GM18868 (cell line): ENCODE results near the gene BBC3.
A peak's percentile ranks its signal among the peaks of the same experiment; 100 is the strongest.

Experiments
- ATAC-seq: cut with Tn5 transposase; IDR thresholded peaks from one replicate; pipeline ENCODE4 v1.9.1; 2021; ENCODE audit warnings: mild to moderate bottlenecking, moderate library complexity; ENCODE audit not compliant: unreplicated experiment

Gene BBC3

DNA sequence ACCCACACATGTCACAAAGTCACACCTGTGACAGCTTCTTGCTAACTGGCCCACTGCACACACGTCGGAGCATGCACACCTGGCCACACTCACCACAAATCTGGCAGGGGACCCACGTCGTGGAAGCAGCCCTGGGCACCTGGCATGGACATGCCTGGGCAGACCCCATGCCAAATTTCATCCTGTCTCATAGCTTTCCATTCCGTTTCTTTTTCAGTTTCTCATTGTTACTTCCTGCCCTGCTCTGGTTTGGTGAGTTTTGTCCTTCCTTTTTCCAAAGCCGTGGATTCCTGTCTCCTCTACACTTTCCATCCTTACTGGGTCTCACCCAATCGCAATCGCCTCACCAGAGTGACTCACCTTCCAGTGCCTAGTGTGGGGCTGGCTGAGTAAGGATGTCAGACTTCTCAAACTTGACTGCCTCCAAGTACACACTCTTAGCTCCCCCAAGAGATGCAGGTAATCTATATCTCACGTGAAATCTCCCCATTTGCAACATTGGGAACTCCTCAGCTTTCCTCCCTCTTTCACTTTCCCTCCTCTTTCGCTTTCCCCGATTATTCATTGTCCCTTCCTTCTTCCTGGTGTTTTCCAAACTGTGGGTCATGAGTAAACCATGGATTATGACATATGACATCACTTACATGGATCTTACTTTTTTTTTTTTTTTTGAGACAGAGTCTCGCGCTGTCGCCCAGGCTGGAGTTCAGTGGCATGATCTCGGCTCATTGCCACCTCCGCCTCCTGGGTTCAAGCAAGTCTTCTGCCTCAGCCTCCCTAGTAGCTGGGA lies 1.6 kb upstream of the BBC3 start:
- no peak for ATAC-seq

DNA sequence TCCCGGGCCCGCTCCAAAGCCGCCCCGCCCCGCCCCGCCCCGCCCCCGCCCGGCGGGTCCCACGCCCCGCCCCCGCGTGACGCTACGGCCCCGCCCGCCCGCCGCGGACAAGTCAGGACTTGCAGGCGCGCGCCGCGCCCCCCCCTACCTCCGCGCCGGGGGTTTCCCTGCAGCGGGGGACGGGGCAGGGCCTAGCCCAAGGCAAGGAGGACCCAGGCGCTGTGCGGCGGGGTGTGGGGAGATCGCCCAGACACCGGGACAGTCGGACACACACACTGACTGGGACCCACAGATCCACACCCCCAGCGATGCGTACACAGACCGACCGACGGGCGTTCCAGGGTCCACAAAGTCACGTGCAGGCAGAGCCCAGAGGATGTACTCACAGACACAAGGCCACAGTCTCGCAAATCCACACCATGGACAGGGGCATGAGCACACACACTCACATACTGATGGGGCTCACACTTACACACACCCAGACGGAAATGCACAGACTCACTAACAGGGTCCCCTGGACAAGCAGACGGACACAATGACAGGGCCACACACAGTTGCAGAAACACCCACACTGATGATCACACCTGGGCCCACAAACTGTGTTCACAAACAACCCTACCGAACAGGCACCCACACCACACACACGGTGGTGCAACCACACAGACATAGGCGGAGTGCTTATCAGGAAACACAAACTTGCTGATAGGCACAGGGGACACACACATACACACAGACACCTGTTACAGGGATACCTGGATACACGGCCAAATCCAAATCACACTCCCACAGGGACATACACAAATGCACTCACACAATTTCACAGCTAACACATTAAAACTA lies 436 bp upstream of the BBC3 start:
- ATAC-seq, result peak; percentile 43

DNA sequence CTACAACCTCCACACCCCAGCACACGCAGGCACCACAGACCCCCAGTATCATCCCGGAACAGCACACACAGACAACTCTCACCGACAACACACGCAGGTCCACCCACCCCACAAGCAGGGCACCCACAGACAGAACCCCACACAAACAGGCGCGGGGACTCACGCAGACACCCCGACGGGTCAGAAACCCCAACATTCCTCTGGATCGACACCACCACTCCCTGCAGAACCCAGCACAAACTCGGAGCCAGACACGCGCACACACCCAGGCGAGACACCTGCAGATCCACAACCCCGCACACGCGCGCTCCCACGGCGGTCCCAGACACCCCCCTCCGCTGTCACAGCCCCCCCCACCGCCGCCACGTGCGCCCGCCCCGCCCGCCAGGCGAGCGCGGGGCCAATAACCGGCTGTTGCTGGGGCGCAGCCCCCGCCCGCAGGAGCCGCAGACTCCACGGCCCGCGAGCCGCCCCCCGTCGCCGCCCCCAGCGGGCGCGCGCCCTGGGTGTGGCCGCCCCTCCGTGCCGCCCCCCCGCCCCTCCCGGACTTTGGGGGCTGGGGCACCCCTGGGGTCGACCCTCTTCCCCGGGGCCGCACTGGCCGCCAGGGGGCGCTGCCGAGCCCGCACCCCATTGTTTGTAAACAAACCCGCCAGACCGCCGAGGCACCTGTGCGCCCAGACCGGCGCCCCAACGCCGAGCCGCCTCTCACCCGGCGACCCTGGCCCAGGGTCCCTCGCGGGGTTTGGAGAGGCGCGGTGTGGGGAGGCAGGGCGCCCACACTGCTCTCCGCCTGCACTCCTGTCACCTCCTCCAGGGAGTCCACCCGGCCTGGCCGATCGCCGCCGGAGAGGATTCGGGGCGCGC lies 712 bp downstream of the BBC3 start:
- ATAC-seq, result no peak

DNA sequence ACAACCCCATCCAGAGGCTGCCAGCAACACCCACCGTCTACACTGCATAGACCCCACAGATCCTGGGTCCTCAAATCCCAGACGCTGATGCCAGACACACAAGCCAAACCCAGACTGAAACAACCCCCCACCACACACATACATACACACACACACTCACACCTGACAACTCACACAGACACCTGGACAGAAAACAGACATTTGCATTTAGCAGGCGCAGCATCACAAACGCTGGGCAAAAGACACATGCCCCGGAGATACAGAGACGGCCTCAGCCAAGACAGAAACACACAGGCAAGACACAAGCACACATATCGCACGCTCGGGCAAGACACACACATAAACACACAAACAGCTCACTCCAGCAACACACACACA lies 1.3 kb downstream of the BBC3 start:
- ATAC-seq, result no peak

DNA sequence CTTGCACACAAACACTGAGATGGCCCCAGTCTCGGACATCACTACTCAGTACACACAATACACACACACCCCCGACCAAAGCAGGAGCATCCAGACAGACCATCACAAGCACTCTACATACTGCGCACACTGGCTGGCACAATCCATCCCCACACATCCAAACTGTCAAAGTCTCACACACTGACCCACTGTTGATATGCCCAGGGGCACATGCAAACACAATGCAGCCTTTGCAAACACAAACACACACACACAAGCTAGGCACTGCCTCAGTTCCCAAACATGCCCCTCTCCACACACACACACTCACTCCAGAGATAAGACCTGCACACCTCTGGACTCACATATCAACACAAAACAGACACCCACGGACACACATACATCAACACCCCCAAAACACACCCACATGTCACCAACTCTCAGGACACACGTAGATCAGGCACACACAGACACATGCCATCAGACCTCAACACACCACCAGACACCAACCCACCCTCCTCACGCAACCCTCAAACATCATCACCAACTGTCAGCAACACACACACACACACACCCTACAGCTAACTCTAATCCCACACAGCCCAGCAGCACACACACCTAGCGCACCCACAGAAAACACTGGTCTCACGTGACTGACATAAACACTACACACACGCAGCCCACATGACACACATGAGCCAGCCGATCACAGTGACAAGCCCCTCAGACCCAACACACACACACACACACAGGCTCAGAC lies 1.9 kb downstream of the BBC3 start:
- no peak for ATAC-seq

DNA sequence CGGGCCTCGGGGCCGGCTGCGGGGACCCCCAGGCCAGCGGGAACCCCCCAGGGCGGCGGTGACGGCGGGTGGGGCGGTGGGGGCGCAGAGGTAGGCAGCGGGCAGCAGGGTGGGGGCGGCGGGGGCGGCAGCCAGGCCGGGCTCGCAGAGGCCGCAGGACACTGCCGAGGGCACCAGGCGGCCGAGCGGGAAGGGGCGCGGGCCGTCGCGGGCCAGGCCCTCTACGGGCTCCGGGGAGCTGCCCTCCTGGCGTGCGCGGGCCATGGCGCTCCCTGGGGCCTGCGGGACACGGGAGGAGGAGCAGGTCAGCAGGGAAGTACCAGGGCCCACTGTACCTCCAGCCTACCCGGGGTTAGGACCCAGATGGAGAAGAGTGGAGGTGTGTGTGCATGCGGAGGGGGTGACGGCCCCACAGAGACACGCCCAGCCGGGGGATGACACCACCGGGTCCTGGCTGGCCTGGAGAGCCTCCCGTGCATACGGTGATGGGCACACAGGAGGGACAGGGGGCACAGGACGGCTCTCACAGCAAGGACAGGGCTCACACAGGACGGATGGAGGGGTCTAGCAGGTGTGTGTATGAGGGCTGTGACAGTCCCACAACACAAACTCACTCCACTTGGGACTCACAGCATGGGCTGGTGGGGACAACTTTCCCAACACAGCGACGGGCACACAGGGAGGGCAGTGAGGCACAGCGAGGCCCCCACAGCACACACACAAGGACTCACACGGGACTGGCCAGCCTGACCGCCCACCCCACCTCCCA lies 2.6 kb downstream of the BBC3 start:
- ATAC-seq, result no peak

DNA sequence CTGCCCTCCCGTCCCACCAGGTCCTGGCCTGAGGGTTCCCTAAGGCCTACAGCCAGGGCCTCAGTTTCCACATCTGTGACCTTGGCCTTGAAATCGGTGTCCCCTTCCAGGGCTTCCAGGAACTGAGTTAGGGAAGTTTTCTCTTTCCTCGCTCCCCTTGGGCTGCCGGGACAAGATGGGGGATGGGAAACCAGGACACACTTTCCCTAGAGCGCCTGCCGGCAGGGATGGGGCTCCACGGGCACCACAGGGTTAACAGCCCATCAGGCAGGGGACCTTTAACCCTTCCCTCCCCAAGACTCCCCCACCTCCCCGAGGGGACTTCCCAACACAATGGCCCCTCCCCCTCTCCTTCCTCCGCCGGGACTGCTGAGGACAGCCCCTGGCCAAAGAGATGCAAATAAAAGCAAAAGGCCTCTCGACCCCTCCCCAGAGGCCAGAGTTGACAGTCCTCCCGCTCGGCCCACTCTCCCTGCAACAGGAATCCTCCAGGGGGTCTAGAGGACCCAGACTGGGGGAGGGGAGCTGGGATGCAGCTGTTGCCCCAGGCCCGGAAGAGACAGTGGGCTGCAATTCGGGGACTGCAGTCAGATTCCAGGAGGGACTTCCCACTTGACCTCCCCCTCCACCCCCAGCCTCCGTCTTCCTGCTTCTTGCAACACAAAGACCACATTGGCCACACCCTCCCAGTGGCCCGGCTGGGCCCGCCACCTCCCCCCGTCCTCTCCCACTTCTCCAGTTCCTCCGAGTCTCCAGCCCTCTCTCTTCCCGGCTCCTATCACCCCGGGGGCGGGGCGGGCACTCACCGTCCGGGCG lies 3.4 kb downstream of the BBC3 start:
- no peak for ATAC-seq

DNA sequence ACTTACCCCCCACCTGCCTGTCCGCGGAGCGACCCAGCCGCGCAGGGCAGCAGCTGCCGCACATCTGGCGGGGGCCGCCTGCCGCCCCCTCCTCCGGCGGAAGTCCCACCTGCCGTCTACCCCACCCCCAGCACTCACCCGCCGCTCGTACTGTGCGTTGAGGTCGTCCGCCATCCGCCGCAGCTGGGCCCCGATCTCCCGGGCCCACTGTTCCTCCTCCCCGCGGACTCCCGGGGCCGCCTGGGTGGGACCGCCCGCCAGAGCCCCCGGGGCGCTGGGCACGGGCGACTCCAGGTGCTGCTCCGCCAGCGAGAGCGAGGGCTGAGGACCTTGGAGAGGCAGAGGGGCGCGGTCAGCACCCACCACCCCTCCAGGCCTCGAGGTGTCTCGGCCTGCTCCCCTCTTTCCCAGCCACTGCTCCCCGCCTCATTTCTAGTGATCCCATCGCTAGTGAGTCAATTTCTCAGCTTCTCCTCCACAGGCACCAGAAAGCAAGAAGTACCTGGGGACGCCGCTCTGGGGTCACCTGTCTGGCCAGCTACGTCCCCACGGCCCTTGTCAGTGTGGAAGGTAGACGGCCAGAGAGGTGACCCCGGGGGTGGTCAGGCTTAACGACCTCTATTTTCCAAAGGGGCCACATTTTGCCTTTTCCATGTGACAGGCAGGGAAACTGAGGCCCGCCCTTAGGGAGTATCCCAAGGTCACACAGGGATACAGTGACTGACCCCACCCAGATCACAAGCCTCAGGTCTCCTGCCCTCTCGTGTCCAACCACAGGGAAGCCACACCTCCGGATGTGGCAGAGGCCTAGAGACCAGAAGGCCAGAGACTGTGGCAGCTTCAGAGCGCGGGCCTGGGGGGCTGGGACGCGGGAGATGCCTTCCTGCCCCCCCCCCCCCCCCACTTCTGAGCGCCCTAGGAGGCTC lies 4.3 kb downstream of the BBC3 start:
- peak; percentile 1 for ATAC-seq

DNA sequence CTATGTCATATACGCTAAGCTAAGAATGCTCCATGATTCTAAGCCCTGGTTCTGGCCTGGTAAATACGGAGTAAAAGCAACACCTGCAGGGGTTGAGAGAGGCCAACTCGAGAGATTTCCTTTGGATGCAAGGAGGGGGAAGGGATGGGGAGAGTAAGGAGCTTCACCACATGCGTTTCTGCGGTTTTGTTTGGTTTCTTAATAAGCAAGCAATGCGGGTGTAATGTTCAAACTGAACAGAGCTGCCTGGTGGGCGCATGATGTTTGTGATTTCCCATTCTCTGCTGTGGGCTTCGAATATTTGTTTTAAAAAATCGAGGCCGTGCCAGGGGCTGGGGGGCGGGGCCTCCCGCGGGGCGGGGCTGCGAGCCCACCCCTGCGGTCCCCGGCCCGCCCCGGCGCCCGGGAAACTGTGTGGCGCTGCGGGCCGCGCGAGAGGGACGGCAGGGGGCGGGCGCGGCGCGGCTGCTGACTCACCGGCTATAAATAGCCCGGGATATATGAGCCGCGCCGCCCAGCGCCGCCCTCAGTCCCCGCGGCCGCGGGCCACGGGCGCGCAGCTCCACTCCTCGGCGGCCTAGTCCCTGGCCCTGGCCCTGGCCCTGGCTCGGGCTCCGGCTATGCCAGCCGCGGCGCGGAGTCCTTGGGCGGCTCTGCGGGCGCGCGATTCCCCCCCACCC lies 5.1 kb downstream of the BBC3 start:
- ATAC-seq, result peak; percentile 40

DNA sequence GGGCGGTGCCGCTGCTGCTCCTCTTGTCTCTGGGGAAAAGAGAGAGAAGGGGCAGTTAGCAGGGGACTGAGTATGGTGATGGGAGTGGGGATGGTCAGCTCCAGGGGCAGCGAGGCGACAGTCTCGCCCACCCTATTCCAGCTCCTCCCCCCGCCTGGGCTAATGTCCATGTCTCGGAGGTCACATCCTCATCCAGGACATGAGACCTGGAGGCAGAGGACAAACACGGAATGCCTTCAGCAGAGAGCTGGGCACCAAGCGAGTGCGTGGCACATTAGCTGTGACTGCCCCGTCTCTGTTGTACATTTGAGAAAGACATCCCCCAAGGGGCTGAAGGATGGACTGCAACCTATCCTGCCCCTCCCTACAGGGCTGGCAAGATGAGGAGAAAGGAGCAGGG lies 9.1 kb downstream of the BBC3 start:
- no peak for ATAC-seq

DNA sequence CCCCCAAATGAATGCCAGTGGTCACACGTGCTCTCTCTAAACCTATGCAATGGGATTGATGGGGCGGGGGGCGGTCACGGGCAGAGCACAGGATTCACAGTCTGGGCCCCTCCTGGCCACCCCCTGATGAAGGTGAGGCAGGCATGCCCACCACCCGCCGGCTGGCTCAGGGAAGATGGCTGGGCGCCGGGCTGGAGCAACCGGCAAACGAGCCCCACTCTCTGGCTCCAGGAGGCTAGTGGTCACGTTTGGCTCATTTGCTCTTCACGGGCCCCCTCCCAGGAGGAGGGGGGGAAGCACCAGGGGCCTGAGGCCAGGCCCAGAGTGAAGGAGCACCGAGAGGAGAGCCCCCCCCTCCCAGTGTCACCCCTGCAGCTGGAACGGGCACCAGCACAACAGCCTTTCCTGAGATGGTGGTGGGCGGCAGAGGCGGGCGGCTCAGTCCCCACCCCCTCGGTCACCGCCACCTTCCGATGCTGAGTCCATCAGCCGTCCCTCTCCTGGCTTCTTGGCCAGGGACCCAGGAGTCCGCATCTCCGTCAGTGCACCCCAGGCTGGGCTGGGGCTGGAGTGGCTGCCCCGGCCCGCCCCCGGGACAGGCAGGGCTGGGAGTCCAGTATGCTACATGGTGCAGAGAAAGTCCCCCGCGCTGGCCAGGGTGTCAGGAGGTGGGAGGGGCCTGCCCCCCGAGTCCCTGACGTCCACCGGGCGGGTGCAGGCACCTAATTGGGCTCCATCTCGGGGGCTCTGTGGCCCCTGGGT lies 9.7 kb downstream of the BBC3 start:
- ATAC-seq, result no peak

DNA sequence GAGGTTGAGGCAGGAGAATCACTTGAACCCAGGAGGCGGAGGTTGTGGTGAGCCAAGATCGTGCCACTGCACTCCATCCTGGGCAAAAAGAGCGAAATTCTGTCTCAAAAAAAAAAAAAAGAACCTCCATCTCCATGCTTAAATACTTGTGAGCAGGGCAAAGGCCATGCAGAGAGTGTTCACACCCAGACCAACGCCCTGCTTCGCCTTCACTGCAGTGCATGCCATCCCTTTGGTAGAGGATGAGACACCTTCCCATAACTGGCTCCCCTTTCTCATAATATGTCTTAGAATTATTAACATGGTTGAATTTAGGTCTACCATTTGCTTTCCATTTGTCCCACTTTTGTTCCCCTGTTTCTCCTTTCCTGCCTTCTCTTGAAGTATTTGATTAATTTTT lies 15.4 kb downstream of the BBC3 start:
- ATAC-seq, result no peak

DNA sequence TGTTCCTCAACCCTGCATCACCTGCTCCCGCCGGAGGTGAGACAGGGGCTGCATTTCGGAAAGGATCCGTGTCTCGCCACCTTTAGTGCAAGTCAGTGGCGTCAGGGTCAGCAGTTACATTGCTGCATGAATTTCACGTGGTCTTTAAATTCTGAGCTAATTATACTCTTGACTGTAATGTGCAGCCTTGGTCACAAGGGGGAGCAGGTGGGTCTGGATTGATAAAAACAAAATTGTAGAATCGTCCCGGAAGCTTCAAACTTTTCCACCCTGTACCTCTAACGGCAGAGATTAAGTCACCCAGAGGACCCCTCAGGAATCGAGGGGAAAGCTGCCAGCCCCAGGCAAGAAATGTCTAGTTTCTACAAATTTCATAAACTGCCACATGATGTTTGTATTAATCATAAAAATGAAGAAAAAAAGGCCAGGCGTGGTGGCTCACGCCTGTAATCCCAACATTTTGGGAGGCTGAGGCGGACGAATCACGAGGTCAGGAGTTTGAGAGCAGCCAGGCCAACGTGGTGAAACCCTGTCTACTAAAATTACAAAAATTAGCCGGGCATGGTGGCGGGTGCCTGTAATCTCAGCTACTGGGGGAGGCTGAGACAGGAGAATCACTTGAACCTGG lies 20.2 kb downstream of the BBC3 start:
- ATAC-seq, result no peak

DNA sequence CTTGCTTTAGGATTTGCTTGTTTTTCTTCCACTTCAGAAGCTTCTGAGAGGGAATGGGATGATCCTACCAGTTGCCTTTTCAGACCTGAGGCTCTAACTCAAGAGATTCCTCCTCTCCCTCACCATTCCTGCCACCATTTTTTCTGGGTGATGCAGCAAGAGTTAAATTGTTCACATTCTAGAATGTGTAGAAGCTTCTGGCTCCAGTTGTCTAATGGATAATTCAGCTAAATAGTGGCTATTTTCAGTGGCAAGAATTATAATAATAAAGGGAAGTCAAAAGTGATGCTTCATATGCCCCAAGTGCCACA lies 20.9 kb downstream of the BBC3 start:
- no peak for ATAC-seq

DNA sequence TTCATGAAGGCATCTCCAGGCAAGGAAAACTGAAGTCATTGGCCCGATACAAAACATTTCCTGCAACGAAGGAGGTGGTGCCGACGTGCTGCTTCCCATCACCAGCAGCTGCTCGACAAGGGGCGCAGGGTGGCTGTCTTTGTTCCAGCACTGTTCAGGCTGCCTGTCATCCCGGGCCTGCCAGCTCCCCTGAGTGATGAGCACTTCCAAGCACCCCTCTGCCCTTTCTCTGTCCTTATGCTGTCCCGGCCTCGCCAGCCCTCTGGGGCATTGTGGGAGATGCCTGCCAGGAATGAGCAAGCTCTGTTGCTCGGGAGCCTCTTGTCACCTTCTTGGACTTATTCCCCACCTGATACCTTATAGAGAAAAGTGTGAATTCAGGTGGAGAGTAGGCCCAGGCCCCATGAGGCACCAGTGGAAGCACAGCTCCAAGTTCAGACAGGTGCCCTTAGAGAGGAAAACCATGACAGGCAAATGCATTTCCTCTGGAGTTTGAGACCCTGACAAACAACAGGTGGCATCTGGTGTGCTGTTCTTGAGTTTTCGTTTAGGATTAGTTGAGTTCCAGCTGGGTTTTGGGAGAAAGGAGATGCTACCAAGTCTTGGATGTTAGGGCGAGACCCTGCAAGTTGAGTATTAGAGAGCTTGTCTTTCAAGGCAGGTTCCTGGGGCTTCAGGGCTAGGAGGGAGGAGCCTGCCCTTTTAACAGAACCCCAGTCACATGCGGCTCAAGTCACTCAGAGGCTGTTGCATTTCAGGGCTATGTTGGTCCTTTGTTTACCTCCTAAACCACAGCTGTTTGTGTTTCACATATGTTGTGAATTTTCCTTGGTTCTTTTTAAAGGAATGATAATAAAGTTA lies 21.4 kb downstream of the BBC3 start:
- no peak for ATAC-seq

DNA sequence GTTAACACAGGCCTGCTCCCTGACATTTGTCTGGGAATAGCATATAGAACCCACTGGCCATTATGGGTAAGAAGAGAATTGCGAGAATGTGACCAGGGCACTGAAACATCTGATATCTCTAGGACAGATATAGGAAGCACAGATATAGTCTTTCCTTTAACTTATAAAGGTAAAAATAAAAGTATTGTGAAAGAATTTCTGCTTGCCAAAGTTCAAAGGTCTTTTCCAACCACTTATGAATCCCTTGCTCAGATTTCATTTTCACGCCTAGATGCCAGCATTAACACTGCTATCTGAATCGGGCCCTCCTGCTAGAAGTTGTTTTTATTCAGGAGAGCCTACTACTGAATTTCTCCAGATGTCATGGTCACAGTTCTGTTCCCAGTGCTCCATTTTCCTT lies 27.7 kb downstream of the BBC3 start:
- ATAC-seq, result no peak
